HCT116 (cell line): Measurements from ENCODE around the gene LGMN. TPM values are rescaled to one million over a fixed set of nuclear protein-coding genes. Genes with fewer than 3 reads are reported as not detected.

ENCODE experiments used
- ATAC-seq: fragments of 200-7000 bp; cut with Tn5 transposase; 2 replicates; pipeline ENCODE4 v1.9.1; 2020; ENCODE audit warnings: mild to moderate bottlenecking, moderate library complexity
- BruUV-seq: library from RNA; stranded (reverse); fragments of 400-500 nt; replicated peaks from 2 replicates; lab custom pipeline; 2021; lab: Mats Ljungman, UMichigan
- CTCF ChIA-PET: fragments of 300-600 bp; sonication (Branson Sonifier 250); formaldehyde crosslinking; loops from one replicate; lab custom pipeline; 2021; ENCODE audit warnings: antibody characterized with exemption; lab: Charles Lee
- POLR2A ChIA-PET: fragments of 300-600, 350-600 bp; sonication (Branson Sonifier 250); formaldehyde crosslinking; loops from one replicate; lab custom pipeline; 2021; ENCODE audit warnings: antibody characterized with exemption; lab: Charles Lee
- RAD21 ChIA-PET, 2 experiments: fragments of 300-600 bp; sonication (Branson Sonifier 250); formaldehyde crosslinking; loops; one replicate each; lab custom pipeline; 2023; ENCODE audit warnings: low total read pairs in 2 of 2; ENCODE audit not compliant: uncharacterized antibody in 2 of 2, unreplicated experiment in 2 of 2, low non-redundant PET in 1 of 2; lab: Charles Lee
- DNase-seq: peaks from one replicate; pipeline ENCODE4 v3.0.0-alpha.2; 2010; ENCODE audit warnings: low read depth, low spot score
- H2AFZ ChIP-seq: fragments of 200-600 bp; shearing (Covaris generic), sonication (generic); 2 replicates; pipeline ENCODE4 v1.6.1; 2017; ENCODE audit warnings: low read depth, mixed run types, mixed read lengths, antibody characterized with exemption, low read length; ENCODE audit not compliant: poor library complexity, severe bottlenecking
- H3K27ac ChIP-seq: 2 replicates; pipeline ENCODE4 v1.5.1; 2012; ENCODE audit warnings: low read depth, low read length
- H3K27me3 ChIP-seq: fragments of 200-600 bp; sonication (generic); 2 replicates; pipeline ENCODE4 v1.6.1; 2016; ENCODE audit warnings: mixed run types, low read length, mixed read lengths; ENCODE audit not compliant: insufficient read depth
- H3K36me3 ChIP-seq, 2 experiments: fragments of 200-500 bp in 1 of 2; fragments of 200-600 bp in 1 of 2; sonication (Bioruptor generic) in 1 of 2; sonication (generic) in 1 of 2; 2 replicates each; pipeline versions ENCODE4 v1.5.1 to v1.6.1; 2014 to 2016; ENCODE audit warnings: low read length in 2 of 2, inconsistent platforms in 1 of 2, mixed read lengths in 1 of 2, mixed run types in 1 of 2; ENCODE audit not compliant: insufficient read depth in 2 of 2, control insufficient read depth in 1 of 2
- H3K4me1 ChIP-seq, 2 experiments: fragments of 200-600 bp in 1 of 2; sonication (generic) in 1 of 2; 2 replicates each; pipeline versions ENCODE4 v1.5.1 to v1.6.1; 2012 to 2017; ENCODE audit warnings: low read length in 2 of 2, inconsistent platforms in 1 of 2, mild to moderate bottlenecking in 1 of 2, mixed read lengths in 1 of 2, mixed run types in 1 of 2, moderate library complexity in 1 of 2; ENCODE audit not compliant: insufficient read depth in 2 of 2, control insufficient read depth in 1 of 2
- H3K4me2 ChIP-seq: fragments of 200-600 bp; sonication (generic); 2 replicates; pipeline ENCODE4 v1.6.1; 2017; ENCODE audit warnings: mixed run types, low read length, mixed read lengths
- H3K4me3 ChIP-seq, 2 experiments: fragments of 200-600 bp in 1 of 2; sonication (generic) in 1 of 2; replicated peaks in 1 of 2; 2 replicates each; pipeline ENCODE4 v1.5.1; 2011 to 2016; ENCODE audit warnings: low read length in 2 of 2, control low read depth in 1 of 2, low read depth in 1 of 2, mild to moderate bottlenecking in 1 of 2, mixed read lengths in 1 of 2, mixed run types in 1 of 2
- H3K79me2 ChIP-seq: fragments of 200-600 bp; sonication (generic); 2 replicates; pipeline ENCODE4 v1.6.1; 2017; ENCODE audit warnings: mild to moderate bottlenecking, mixed run types, low read length, moderate library complexity, mixed read lengths; ENCODE audit not compliant: insufficient read depth
- H3K9ac ChIP-seq: fragments of 200-600 bp; sonication (generic); 2 replicates; pipeline ENCODE4 v1.6.1; 2016; ENCODE audit warnings: low read length, mixed read lengths
- H3K9me2 ChIP-seq: fragments of 200-600 bp; sonication (generic), shearing (Covaris generic); 2 replicates; pipeline ENCODE4 v1.6.1; 2017; ENCODE audit warnings: mixed run types, mild to moderate bottlenecking, moderate library complexity; ENCODE audit not compliant: insufficient read depth
- H3K9me3 ChIP-seq, 2 experiments: fragments of 200-500 bp in 1 of 2; fragments of 200-600 bp in 1 of 2; sonication (Bioruptor generic) in 1 of 2; sonication (generic) in 1 of 2; 2 replicates each; pipeline ENCODE4 v1.6.1; 2014 to 2017; ENCODE audit warnings: low read length in 2 of 2, mixed read lengths in 2 of 2, inconsistent platforms in 1 of 2, low read depth in 1 of 2, mild to moderate bottlenecking in 1 of 2, mixed run types in 1 of 2, moderate library complexity in 1 of 2; ENCODE audit not compliant: control insufficient read depth in 1 of 2, insufficient read depth in 1 of 2
- H4K20me1 ChIP-seq: fragments of 200-600 bp; sonication (generic), shearing (Covaris generic); 2 replicates; pipeline ENCODE4 v1.6.1; 2017; ENCODE audit warnings: mixed run types, mild to moderate bottlenecking, moderate library complexity; ENCODE audit not compliant: insufficient read depth
- CBX3 ChIP-seq: IDR thresholded peaks from 2 replicates; pipeline ENCODE4 v1.6.1; 2012; ENCODE audit warnings: low read depth
- ELF1 ChIP-seq: IDR thresholded peaks from 2 replicates; pipeline ENCODE4 v1.6.1; 2012; ENCODE audit warnings: low read depth, borderline replicate concordance
- EZH2 ChIP-seq: fragments of 200-600 bp; sonication (generic); IDR thresholded peaks from 2 replicates; pipeline ENCODE4 v1.6.1; 2017; ENCODE audit warnings: antibody characterized with exemption, mixed run types
- EZH2phosphoT487 ChIP-seq: fragments of 200-600 bp; IDR thresholded peaks from 2 replicates; pipeline ENCODE4 v1.6.1; 2018; ENCODE audit warnings: antibody characterized with exemption, borderline replicate concordance
- FOSL1 ChIP-seq: IDR thresholded peaks from 2 replicates; pipeline ENCODE4 v1.6.1; 2012; ENCODE audit warnings: low read depth
- JUND ChIP-seq: IDR thresholded peaks from 2 replicates; pipeline ENCODE4 v1.6.1; 2012
- POLR2AphosphoS5 ChIP-seq: IDR thresholded peaks from 2 replicates; pipeline ENCODE4 v1.6.1; 2011; ENCODE audit warnings: mild to moderate bottlenecking, low read depth, low read length, moderate library complexity
- SIN3A ChIP-seq: IDR thresholded peaks from 2 replicates; pipeline ENCODE4 v1.6.1; 2012; ENCODE audit warnings: low read depth
- SP1 ChIP-seq: IDR thresholded peaks from 2 replicates; pipeline ENCODE4 v1.6.1; 2012; ENCODE audit warnings: low read depth
- TCF7L2 ChIP-seq: IDR thresholded peaks from 2 replicates; pipeline ENCODE4 v1.7.0; 2011; ENCODE audit warnings: borderline replicate concordance, inconsistent platforms; ENCODE audit not compliant: insufficient read depth, insufficient read length; ENCODE audit errors: extremely low read depth
- ZFX ChIP-seq: fragments of 450-650 bp; IDR thresholded peaks from 2 replicates; pipeline ENCODE4 v1.6.1; 2017
- ZNF274 ChIP-seq: fragments of 200-500 bp; sonication (Bioruptor generic); IDR thresholded peaks from 2 replicates; pipeline ENCODE4 v1.6.1; 2014; ENCODE audit warnings: mild to moderate bottlenecking, low read depth, low read length, inconsistent platforms
- intact Hi-C: fragments of 100-400 bp; cut with micrococcal nuclease; formaldehyde crosslinking; loops from 2 replicates; pipeline ENCODE4 v1.10.0; 2022
- total RNA-seq: library from RNA; stranded (reverse); gene quantifications from one replicate; pipeline ENCODE4 v1.2.1, GENCODE V29; 2021; ENCODE audit not compliant: unreplicated experiment
- TF ChIP-seq, protein P1 (sequence below), 3 experiments: fragments of 200-600 bp in 1 of 3; sonication (generic) in 1 of 3; IDR thresholded peaks in 2 of 3; conservative IDR thresholded peaks in 1 of 3; 2 replicates each; pipeline ENCODE4 v1.5.1; 2012 to 2017; ENCODE audit warnings: low read depth in 2 of 3, low read length in 2 of 3, antibody characterized with exemption in 1 of 3, borderline replicate concordance in 1 of 3, control low read depth in 1 of 3, mild to moderate bottlenecking in 1 of 3, mixed read lengths in 1 of 3, mixed run types in 1 of 3, moderate library complexity in 1 of 3; ENCODE audit not compliant: insufficient read depth in 1 of 3
- TF ChIP-seq, protein P2 (sequence below): IDR thresholded peaks from 2 replicates; pipeline ENCODE4 v1.6.1; 2011; ENCODE audit warnings: mild to moderate bottlenecking, low read length, moderate library complexity; ENCODE audit not compliant: insufficient replicate concordance; ENCODE audit errors: extremely low read depth

LGMN gene
- total RNA-seq, 1 experiment from 2014 or later, result 44.9 TPM

DNA sequence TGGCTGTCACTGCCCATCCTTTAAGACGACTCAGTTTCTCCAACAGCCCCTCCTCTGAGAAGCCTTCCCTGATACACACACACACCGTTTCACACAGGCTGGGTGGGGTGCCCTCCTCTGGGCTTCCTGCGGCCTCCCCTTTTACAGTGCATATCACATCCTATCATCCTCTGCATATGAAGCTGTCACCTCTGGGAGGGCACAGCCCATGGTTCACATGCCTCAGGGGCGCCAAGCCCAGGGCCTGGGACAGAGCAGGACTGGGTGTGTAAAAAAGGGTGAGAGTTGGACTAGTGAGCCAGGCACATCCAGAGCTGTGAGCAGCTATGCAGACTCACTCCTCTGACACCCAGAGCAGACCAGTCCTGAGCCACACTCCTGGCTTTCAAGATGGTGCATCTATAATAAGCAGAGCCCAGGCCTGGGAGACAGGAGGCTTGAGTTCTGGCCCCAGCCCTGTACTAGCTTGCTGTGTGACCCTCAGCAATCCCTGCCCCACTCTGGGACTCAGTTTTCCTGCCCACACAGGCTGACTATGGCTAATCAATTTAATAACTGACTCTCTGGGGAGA lies 62.6 kb downstream of the LGMN start (continued):
- TF ChIP-seq, protein P1, sequence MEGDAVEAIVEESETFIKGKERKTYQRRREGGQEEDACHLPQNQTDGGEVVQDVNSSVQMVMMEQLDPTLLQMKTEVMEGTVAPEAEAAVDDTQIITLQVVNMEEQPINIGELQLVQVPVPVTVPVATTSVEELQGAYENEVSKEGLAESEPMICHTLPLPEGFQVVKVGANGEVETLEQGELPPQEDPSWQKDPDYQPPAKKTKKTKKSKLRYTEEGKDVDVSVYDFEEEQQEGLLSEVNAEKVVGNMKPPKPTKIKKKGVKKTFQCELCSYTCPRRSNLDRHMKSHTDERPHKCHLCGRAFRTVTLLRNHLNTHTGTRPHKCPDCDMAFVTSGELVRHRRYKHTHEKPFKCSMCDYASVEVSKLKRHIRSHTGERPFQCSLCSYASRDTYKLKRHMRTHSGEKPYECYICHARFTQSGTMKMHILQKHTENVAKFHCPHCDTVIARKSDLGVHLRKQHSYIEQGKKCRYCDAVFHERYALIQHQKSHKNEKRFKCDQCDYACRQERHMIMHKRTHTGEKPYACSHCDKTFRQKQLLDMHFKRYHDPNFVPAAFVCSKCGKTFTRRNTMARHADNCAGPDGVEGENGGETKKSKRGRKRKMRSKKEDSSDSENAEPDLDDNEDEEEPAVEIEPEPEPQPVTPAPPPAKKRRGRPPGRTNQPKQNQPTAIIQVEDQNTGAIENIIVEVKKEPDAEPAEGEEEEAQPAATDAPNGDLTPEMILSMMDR (IDR thresholded peaks at IDR 0.05 in 2 of 3, conservative IDR thresholded peaks at IDR 0.05 in 1 of 3; ENCODE audit: borderline replicate concordance in 1 of 3, insufficient read depth in 1 of 3, low read depth in 2 of 3, low read length in 2 of 3), result no peak
- TF ChIP-seq, protein P2, sequence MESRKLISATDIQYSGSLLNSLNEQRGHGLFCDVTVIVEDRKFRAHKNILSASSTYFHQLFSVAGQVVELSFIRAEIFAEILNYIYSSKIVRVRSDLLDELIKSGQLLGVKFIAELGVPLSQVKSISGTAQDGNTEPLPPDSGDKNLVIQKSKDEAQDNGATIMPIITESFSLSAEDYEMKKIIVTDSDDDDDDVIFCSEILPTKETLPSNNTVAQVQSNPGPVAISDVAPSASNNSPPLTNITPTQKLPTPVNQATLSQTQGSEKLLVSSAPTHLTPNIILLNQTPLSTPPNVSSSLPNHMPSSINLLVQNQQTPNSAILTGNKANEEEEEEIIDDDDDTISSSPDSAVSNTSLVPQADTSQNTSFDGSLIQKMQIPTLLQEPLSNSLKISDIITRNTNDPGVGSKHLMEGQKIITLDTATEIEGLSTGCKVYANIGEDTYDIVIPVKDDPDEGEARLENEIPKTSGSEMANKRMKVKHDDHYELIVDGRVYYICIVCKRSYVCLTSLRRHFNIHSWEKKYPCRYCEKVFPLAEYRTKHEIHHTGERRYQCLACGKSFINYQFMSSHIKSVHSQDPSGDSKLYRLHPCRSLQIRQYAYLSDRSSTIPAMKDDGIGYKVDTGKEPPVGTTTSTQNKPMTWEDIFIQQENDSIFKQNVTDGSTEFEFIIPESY, result no peak
- TF ChIP-seq ELF1 (no peak), TCF7L2 (no peak), CBX3 (no peak), EZH2phosphoT487 (no peak), FOSL1 (no peak)

DNA sequence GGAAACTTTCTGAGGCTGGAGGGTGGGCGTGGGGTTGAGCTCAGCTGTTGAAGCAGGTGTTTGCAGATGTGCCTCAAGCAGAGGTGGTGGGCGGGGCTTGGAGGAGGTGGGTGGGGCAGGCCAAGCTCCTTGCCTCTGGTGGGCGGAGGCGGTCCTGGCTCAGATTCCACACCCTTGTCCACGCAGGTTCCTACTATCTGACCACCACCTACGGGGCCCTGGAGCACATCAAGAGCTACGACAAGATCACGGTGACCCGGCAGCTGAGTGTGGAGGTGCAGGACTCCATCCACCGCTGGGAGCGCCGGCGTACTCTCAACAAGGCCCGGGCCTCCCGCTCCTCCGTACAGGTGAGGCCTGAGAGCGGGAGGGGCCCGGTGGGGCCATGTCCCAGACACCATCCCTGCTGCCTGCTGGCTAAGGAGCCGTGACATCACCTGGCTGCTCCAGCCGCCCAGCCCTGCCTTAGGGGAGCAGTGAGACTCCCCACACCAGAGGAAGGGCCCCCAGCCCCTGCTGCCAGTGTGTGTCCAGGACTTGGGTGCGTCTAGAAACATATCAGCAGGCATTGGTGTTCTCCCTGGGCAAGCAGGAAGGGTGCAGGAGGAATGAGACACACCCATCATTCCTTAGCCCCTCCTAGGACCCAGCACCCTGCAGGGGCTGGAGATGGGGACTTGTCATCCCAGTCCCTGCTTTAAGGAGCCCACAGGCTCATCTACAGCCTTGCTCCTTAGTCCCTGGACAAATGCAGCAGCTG lies 63.4 kb downstream of the LGMN start:
- no peak for ATAC-seq
- POLR2A ChIA-PET, result no interaction called here
- BruUV-seq, result no TSS peak
- H3K4me2 ChIP-seq, result no peak overlapping the region
- H3K9me3 ChIP-seq, result no peaks in the 10 kb centered on the region
- H3K4me1 ChIP-seq, result peaks cover 9 to 36% of the 10 kb centered on the region in 2 experiments
- H3K27me3 ChIP-seq, result no peaks in the 10 kb centered on the region
- no peaks in the 10 kb centered on the region for H4K20me1 ChIP-seq
- no peak overlapping the region for H3K9ac ChIP-seq
- CTCF ChIA-PET, result no interaction called here
- RAD21 ChIA-PET, result no interaction called here
- intact Hi-C loops, result loop anchor here (5.0 to 10.0 kb wide), 4 partner anchors 100 to 548 kb away; no protein-coding TSS in a partner anchor
- no peak for DNase-seq
- H3K27ac ChIP-seq, result no peak overlapping the region
- no peak overlapping the region for H2AFZ ChIP-seq
- no peaks in the 10 kb centered on the region for H3K9me2 ChIP-seq
- H3K36me3 ChIP-seq, result no peaks in the 10 kb centered on the region
- no peaks in the 10 kb centered on the region for H3K79me2 ChIP-seq
- no peak overlapping the region for H3K4me3 ChIP-seq
- TF ChIP-seq SP1 (no peak), SIN3A (no peak), ZNF274 (no peak), ZFX (no peak), TCF7L2 (no peak), EZH2 (no peak), POLR2AphosphoS5 (no peak), JUND (no peak)
- TF ChIP-seq, all 23 proteins: peak for 0
